ENCODE data around the gene SF3A2. TPM values are rescaled to one million over a fixed set of nuclear protein-coding genes. Genes with fewer than 3 reads are reported as not detected.

Gene SF3A2
- total and polyA plus RNA-seq, 4 donors, result 37.2 to 113 (median 63.0) TPM

- Histone ChIP-seq H3K4me3 (no peak overlapping the region), H3K9me3 (ENCODE audit: control insufficient read depth in 4 of 4, insufficient read depth in 3 of 4, low read length in 3 of 4) (peaks cover 0 to 2% (median 0%) of the 10 kb centered on the region in 4 donors), H3K36me3 (ENCODE audit: control insufficient read depth in 4 of 4, insufficient read depth in 4 of 4, low read length in 4 of 4) (peaks cover 15 to 59% (median 18%) of the 10 kb centered on the region in 4 donors), H3K4me1 (ENCODE audit: control insufficient read depth in 5 of 5, insufficient read depth in 5 of 5, low read length in 5 of 5) (peaks cover 0 to 13% (median 7%) of the 10 kb centered on the region in 5 donors), H3K9ac (ENCODE audit: insufficient read depth in 1 of 2, low read length in 2 of 2) (no peak overlapping the region), H3K27me3 (ENCODE audit: control insufficient read depth in 3 of 3, insufficient read depth in 3 of 3, low read length in 2 of 3) (no peaks in the 10 kb centered on the region), H3K27ac (ENCODE audit: low read depth in 1 of 2, low read length in 1 of 2) (peak overlapping the region in 1 of 2 donors; percentile 23)
- TF ChIP-seq CTCF (IDR thresholded peaks at IDR 0.05; ENCODE audit: control extremely low read depth, extremely low read depth), result no peak
- ATAC-seq (ENCODE audit: insufficient read depth, low FRiP score) (no peak), DNase-seq (peak in 1 of 3 donors; percentile 27)
- 70 to 71% methylated on average over 10 of the region's 10 CpGs for WGBS, 2 donors
These were observed 27.6 kb upstream of the SF3A2 start for GRCh38 chr19:2208975-2209374.

GRCh38 chr19:2209408-2209807 is 27.2 kb upstream of the SF3A2 start:
- Histone ChIP-seq H3K4me3 (no peak overlapping the region), H3K9me3 (ENCODE audit: control insufficient read depth in 4 of 4, insufficient read depth in 3 of 4, low read length in 3 of 4) (peaks cover 0 to 2% (median 0%) of the 10 kb centered on the region in 4 donors), H3K36me3 (ENCODE audit: control insufficient read depth in 4 of 4, insufficient read depth in 4 of 4, low read length in 4 of 4) (peaks cover 12 to 63% (median 20%) of the 10 kb centered on the region in 4 donors), H3K9ac (ENCODE audit: insufficient read depth in 1 of 2, low read length in 2 of 2) (no peak overlapping the region), H3K27ac (ENCODE audit: low read depth in 1 of 2, low read length in 1 of 2) (peak overlapping the region in 1 of 2 donors; percentile 23), H3K4me1 (ENCODE audit: control insufficient read depth in 5 of 5, insufficient read depth in 5 of 5, low read length in 5 of 5) (peaks cover 0 to 14% (median 11%) of the 10 kb centered on the region in 5 donors), H3K27me3 (ENCODE audit: control insufficient read depth in 3 of 3, insufficient read depth in 3 of 3, low read length in 2 of 3) (no peaks in the 10 kb centered on the region)
- ATAC-seq (ENCODE audit: insufficient read depth, low FRiP score), result no peak
- 83 to 92% methylated on average over 17 of the region's 17 CpGs for WGBS, 2 donors
- no peak for TF ChIP-seq CTCF (IDR thresholded peaks at IDR 0.05; ENCODE audit: control extremely low read depth, extremely low read depth)
- no peak for DNase-seq

- no peak overlapping the region for H3K27ac ChIP-seq (ENCODE audit: low read depth in 1 of 2, low read length in 1 of 2)
- WGBS, 2 donors, result 87 to 92% methylated on average over 21 of the region's 21 CpGs
- no peak for ATAC-seq (ENCODE audit: insufficient read depth, low FRiP score)
These were observed 26.4 kb upstream of the SF3A2 start for GRCh38 chr19:2210206-2210605.

More at GRCh38 chr19:2210206-2210605, 26.4 kb upstream of the SF3A2 start:
- no peak overlapping the region for H3K9ac ChIP-seq (ENCODE audit: insufficient read depth in 1 of 2, low read length in 2 of 2)
- peaks cover 0 to 2% (median 0%) of the 10 kb centered on the region in 4 donors for H3K9me3 ChIP-seq (ENCODE audit: control insufficient read depth in 4 of 4, insufficient read depth in 3 of 4, low read length in 3 of 4)
- peaks cover 10 to 70% (median 24%) of the 10 kb centered on the region in 4 donors for H3K36me3 ChIP-seq (ENCODE audit: control insufficient read depth in 4 of 4, insufficient read depth in 4 of 4, low read length in 4 of 4)
- peaks cover 0 to 16% (median 11%) of the 10 kb centered on the region in 5 donors for H3K4me1 ChIP-seq (ENCODE audit: control insufficient read depth in 5 of 5, insufficient read depth in 5 of 5, low read length in 5 of 5)
- TF ChIP-seq CTCF (IDR thresholded peaks at IDR 0.05; ENCODE audit: control extremely low read depth, extremely low read depth), result no peak
- DNase-seq, result no peak
- H3K4me3 ChIP-seq, result no peak overlapping the region
- H3K27me3 ChIP-seq (ENCODE audit: control insufficient read depth in 3 of 3, insufficient read depth in 3 of 3, low read length in 2 of 3), result no peaks in the 10 kb centered on the region

Data from lung (tissue), 12 donors.